GM12892 (cell line): ENCODE measurements around the gene ALKBH7.

Experiments used
- POLR2A ChIP-seq: IDR thresholded peaks from 2 replicates; pipeline ENCODE4 v1.6.1; 2011; ENCODE audit warnings: low read depth, low read length, control low read depth
- POLR2AphosphoS5 ChIP-seq: IDR thresholded peaks from 2 replicates; pipeline ENCODE4 v1.6.1; 2011; ENCODE audit warnings: low read depth, low read length, control low read depth
- TAF1 ChIP-seq: IDR thresholded peaks from 2 replicates; pipeline ENCODE4 v1.6.1; 2011; ENCODE audit warnings: low read depth, mild to moderate bottlenecking, control low read depth, low read length, borderline replicate concordance

- TF ChIP-seq POLR2A (no peak), TAF1 (no peak), POLR2AphosphoS5 (no peak)
Observed at GRCh38 chr19:6358003-6358402, 14.6 kb upstream of the ALKBH7 start.
